Kidney (tissue), 14 donors: Measurements from ENCODE around the gene SCAPER. TPM values are rescaled to one million over a fixed set of nuclear protein-coding genes. Genes with fewer than 3 reads are reported as not detected.

ENCODE experiments used
- DNase-seq, 5 donors: peaks; one replicate each; pipeline ENCODE4 v3.0.0-alpha.2; 2013 to 2020
- FAIRE-seq: peaks from 2 replicates; lab custom pipeline; 2012; peaks lifted over from hg19 to GRCh38; lab: Jason Lieb, UNC
- H3K27ac ChIP-seq, 2 donors: one replicate each; pipeline ENCODE4 v1.7.0; 2013; ENCODE audit warnings: low read depth in 2 of 2, low read length in 2 of 2, inconsistent platforms in 1 of 2
- H3K27me3 ChIP-seq: one replicate; pipeline ENCODE4 v1.7.1; 2013; ENCODE audit warnings: low read length, inconsistent platforms; ENCODE audit not compliant: control insufficient read depth, insufficient read depth
- H3K36me3 ChIP-seq, 3 donors: one replicate each; pipeline versions ENCODE4 v1.7.0 to v1.7.1; 2013; ENCODE audit warnings: low read length in 3 of 3, control low read depth in 1 of 3, inconsistent platforms in 1 of 3; ENCODE audit not compliant: insufficient read depth in 3 of 3, control insufficient read depth in 2 of 3
- H3K4me1 ChIP-seq, 3 donors: one replicate each; pipeline versions ENCODE4 v1.7.0 to v1.7.1; 2013; ENCODE audit warnings: low read length in 3 of 3, inconsistent platforms in 1 of 3, low read depth in 1 of 3; ENCODE audit not compliant: control insufficient read depth in 2 of 3, insufficient read depth in 2 of 3
- H3K4me3 ChIP-seq, 3 donors: one replicate each; pipeline versions ENCODE4 v1.7.0 to v1.8.1; 2013; ENCODE audit warnings: low read length in 3 of 3, control low read depth in 1 of 3, inconsistent platforms in 1 of 3
- H3K9ac ChIP-seq, 3 donors: one replicate each; pipeline versions ENCODE4 v1.7.0 to v1.7.1; 2013; ENCODE audit warnings: low read length in 3 of 3, control low read depth in 1 of 3, inconsistent platforms in 1 of 3
- H3K9me3 ChIP-seq, 3 donors: one replicate each; pipeline versions ENCODE4 v1.7.0 to v1.7.1; 2013; ENCODE audit warnings: low read length in 3 of 3, control low read depth in 1 of 3, inconsistent platforms in 1 of 3; ENCODE audit not compliant: control insufficient read depth in 2 of 3, insufficient read depth in 1 of 3
- CTCF ChIP-seq: IDR thresholded peaks from 3 replicates; pipeline ENCODE4 v1.5.1; 2012; ENCODE audit warnings: mild to moderate bottlenecking, moderate library complexity, borderline replicate concordance; ENCODE audit not compliant: insufficient read depth; ENCODE audit errors: extremely low read depth
- intact Hi-C: fragments of 100-400 bp; cut with DNase I; formaldehyde crosslinking; loops from one replicate; pipeline ENCODE4 v1.11.1; 2022
- polyA plus RNA-seq: library from polyadenylated mRNA; stranded (reverse); fragments of 350-450 nt; fragmentation: Illumina TruSeq; extraction: RNeasy Lipid Tissue Mini Kit (QIAGEN cat#74804); gene quantifications from one replicate; pipeline ENCODE4 v1.2.3, GENCODE V29; 2014; ENCODE audit warnings: low read depth, low replicate concordance; ENCODE audit not compliant: insufficient read depth
- total RNA-seq: library from RNA; stranded (reverse); fragmentation: NEBNext Ultra II Directional; extraction: Animal tissue kit (Norgen Biotek cat#: 25700); gene quantifications from one replicate; pipeline ENCODE4 v1.2.1, GENCODE V29; 2021
- donor health status: control.
- donor health status: control.
- donor health status: control.
- donor health status: control.
- donor health status: control.
- donor health status: DM: yes; HTN: yes; CAD: no.
- donor health status: Normal renal cell carcinoma (clear cell type).

SCAPER gene
- total and polyA plus RNA-seq, 2 donors from 2014 or later, result 11.6 to 39.4 TPM

- Histone ChIP-seq H3K27ac (no peak overlapping the region), H3K9me3 (no peaks in the 10 kb centered on the region), H3K9ac (no peak overlapping the region), H3K36me3 (no peaks in the 10 kb centered on the region), H3K4me3 (no peak overlapping the region), H3K27me3 (no peaks in the 10 kb centered on the region), H3K4me1 (no peaks in the 10 kb centered on the region)
- TF ChIP-seq CTCF, result no peak
- no peak for FAIRE-seq
- intact Hi-C loops, result no loop called here
- DNase-seq, result no peak
Observed at GRCh38 chr15:76669521-76670207, 235.5 kb downstream of the SCAPER start.

GRCh38 chr15:76668900-76669299, 236.2 kb downstream of the SCAPER start:
- DNase-seq (no peak), FAIRE-seq (no peak)
- intact Hi-C loops, result no loop called here
- no peak overlapping the region for H3K27ac ChIP-seq
- H3K9ac ChIP-seq, result no peak overlapping the region
- H3K4me1 ChIP-seq, result no peaks in the 10 kb centered on the region
- no peaks in the 10 kb centered on the region for H3K9me3 ChIP-seq
- no peaks in the 10 kb centered on the region for H3K36me3 ChIP-seq
- no peaks in the 10 kb centered on the region for H3K27me3 ChIP-seq
- H3K4me3 ChIP-seq, result no peak overlapping the region
- no peak for TF ChIP-seq CTCF

- H3K27ac ChIP-seq, result no peak overlapping the region
- TF ChIP-seq CTCF, result no peak
- no peaks in the 10 kb centered on the region for H3K27me3 ChIP-seq
- H3K9ac ChIP-seq, result no peak overlapping the region
- no peaks in the 10 kb centered on the region for H3K9me3 ChIP-seq
- intact Hi-C loops, result no loop called here
- DNase-seq (no peak), FAIRE-seq (no peak)
- no peaks in the 10 kb centered on the region for H3K36me3 ChIP-seq
- no peak overlapping the region for H3K4me3 ChIP-seq
- no peaks in the 10 kb centered on the region for H3K4me1 ChIP-seq
Observed at GRCh38 chr15:76667943-76668715, 237.0 kb downstream of the SCAPER start.
